Body of pancreas (tissue), 4 donors: Measurements from ENCODE around the gene RNF212. TPM values are rescaled to one million over a fixed set of nuclear protein-coding genes. Genes with fewer than 3 reads are reported as not detected.

Experiments
- ATAC-seq: fragments of 150-250 bp; one replicate; pipeline ENCODE4 v1.9.1; 2016
- DNase-seq, 4 donors: peaks; one replicate each; pipeline ENCODE4 v3.0.0-alpha.2; 2019
- H3K27ac ChIP-seq, 4 donors: fragments of 200-600 bp; sonication (generic); 1 replicate in 3 of 4; 2 replicates in 1 of 4; pipeline versions ENCODE4 v1.5.1 to v1.6.1; 2016 to 2019; ENCODE audit warnings: mild to moderate bottlenecking in 1 of 4, mixed read lengths in 1 of 4, moderate library complexity in 1 of 4
- H3K27me3 ChIP-seq, 2 donors: fragments of 200-600 bp; sonication (generic); one replicate each; pipeline ENCODE4 v1.6.0; 2016; ENCODE audit warnings: mild to moderate bottlenecking in 1 of 2
- H3K36me3 ChIP-seq, 2 donors: fragments of 200-600 bp; sonication (generic); replicated peaks in 1 of 2; 2 replicates each; pipeline ENCODE4 v1.5.1; 2016; ENCODE audit warnings: low read depth in 2 of 2; ENCODE audit not compliant: insufficient read depth in 1 of 2
- H3K4me1 ChIP-seq: fragments of 200-600 bp; sonication (generic); one replicate; pipeline ENCODE4 v1.6.0; 2016
- H3K4me3 ChIP-seq, 2 donors: fragments of 200-600 bp; sonication (generic); 1 replicate in 1 of 2; 2 replicates in 1 of 2; pipeline ENCODE4 v1.5.1; 2016 to 2019
- H3K9me3 ChIP-seq, 3 donors: fragments of 200-600 bp; sonication (generic); 1 replicate in 2 of 3; 2 replicates in 1 of 3; pipeline ENCODE4 v1.5.1; 2016
- CTCF ChIP-seq, 7 experiments: fragments of 450-650 bp in 4 of 7; fragments of 200-600 bp in 3 of 7; sonication (generic) in 3 of 7; IDR thresholded peaks; one replicate each; pipeline ENCODE4 v1.5.1; 2016 to 2019; ENCODE audit warnings: antibody characterized with exemption in 7 of 7
- POLR2A ChIP-seq, 3 donors: fragments of 450-650 bp; IDR thresholded peaks; one replicate each; pipeline ENCODE4 v1.6.1; 2016; ENCODE audit warnings: antibody characterized with exemption in 3 of 3, mild to moderate bottlenecking in 2 of 3
- WGBS, 2 donors: methylation state at CpG; one replicate each; pipeline ENCODE4 v1.1.5; 2017; 5-methylcytosine and 5-hydroxymethylcytosine counted together
- intact Hi-C: fragments of 100-400 bp; cut with DNase I; formaldehyde crosslinking; loops from one replicate; pipeline ENCODE4 v1.15.1; 2023
- total RNA-seq, 2 donors: library from RNA; depleted of rRNA; stranded (reverse); fragments of >200 nt; gene quantifications; one replicate each; pipeline ENCODE4 v1.1.0, GENCODE V29; 2016

The RNF212 gene
- total RNA-seq, 2 donors from 2014 or later: 8.2 to 20.5 TPM

- no peak overlapping the region for H3K4me3 ChIP-seq
- no peaks in the 10 kb centered on the region for H3K36me3 ChIP-seq
- ATAC-seq: peak; percentile 47
- H3K9me3 ChIP-seq: no peaks in the 10 kb centered on the region
- H3K27ac ChIP-seq: no peak overlapping the region
- 30 to 40% methylated on average over 23 to 24 of the region's 24 CpGs for WGBS, 2 donors
- DNase-seq: peak in 1 of 4 donors; percentile 36
- intact Hi-C loops: no loop called here
- peaks cover 10% of the 10 kb centered on the region for H3K4me1 ChIP-seq
- TF ChIP-seq POLR2A (IDR thresholded peaks at IDR 0.05) (no peak), CTCF (IDR thresholded peaks at IDR 0.05) (no peak)
- H3K27me3 ChIP-seq: no peaks in the 10 kb centered on the region
Measured at GRCh38 chr4:1053080-1053661, 60.2 kb downstream of the RNF212 start.

- WGBS, 2 donors: 67 to 83% methylated on average over 7 to 14 of the region's 15 CpGs
- intact Hi-C loops: no loop called here
- Histone ChIP-seq H3K4me1 (peaks cover 19% of the 10 kb centered on the region), H3K9me3 (no peaks in the 10 kb centered on the region), H3K27ac (no peak overlapping the region), H3K27me3 (no peaks in the 10 kb centered on the region), H3K4me3 (no peak overlapping the region), H3K36me3 (no peaks in the 10 kb centered on the region)
- DNase-seq: no peak
- no peak for TF ChIP-seq CTCF (IDR thresholded peaks at IDR 0.05)
- no peak for ATAC-seq
Measured at GRCh38 chr4:1052231-1052671, 61.1 kb downstream of the RNF212 start.

- intact Hi-C loops: no loop called here
- H3K4me3 ChIP-seq: no peak overlapping the region
- no peaks in the 10 kb centered on the region for H3K9me3 ChIP-seq
- H3K27ac ChIP-seq: no peak overlapping the region
- H3K4me1 ChIP-seq: peaks cover 25% of the 10 kb centered on the region
- ATAC-seq: no peak
- no peaks in the 10 kb centered on the region for H3K27me3 ChIP-seq
- no peak for DNase-seq
- WGBS, 2 donors: 74 to 80% methylated on average over 9 of the region's 9 CpGs
- TF ChIP-seq POLR2A (IDR thresholded peaks at IDR 0.05) (no peak), CTCF (IDR thresholded peaks at IDR 0.05) (no peak)
- H3K36me3 ChIP-seq: no peaks in the 10 kb centered on the region
Measured at GRCh38 chr4:1051472-1051871, 61.9 kb downstream of the RNF212 start.

GRCh38 chr4:1050486-1051213, 62.7 kb downstream of the RNF212 start:
- no peaks in the 10 kb centered on the region for H3K36me3 ChIP-seq
- ATAC-seq (no peak), DNase-seq (peak in 2 of 4 donors; percentile 8 to 19)
- H3K27me3 ChIP-seq: no peaks in the 10 kb centered on the region
- TF ChIP-seq POLR2A (IDR thresholded peaks at IDR 0.05) (no peak), CTCF (IDR thresholded peaks at IDR 0.05) (peak in 2 of 7 experiments; percentile 10 to 24)
- intact Hi-C loops: no loop called here
- peaks cover 26% of the 10 kb centered on the region for H3K4me1 ChIP-seq
- H3K9me3 ChIP-seq: no peaks in the 10 kb centered on the region
- no peak overlapping the region for H3K4me3 ChIP-seq
- WGBS, 2 donors: 72 to 78% methylated on average over 27 to 40 of the region's 40 CpGs
- H3K27ac ChIP-seq: no peak overlapping the region

GRCh38 chr4:1049591-1049905, 63.8 kb downstream of the RNF212 start:
- intact Hi-C loops: no loop called here
- Histone ChIP-seq H3K4me3 (no peak overlapping the region), H3K27me3 (peaks cover 0 to 3% of the 10 kb centered on the region in 2 donors), H3K9me3 (no peaks in the 10 kb centered on the region), H3K36me3 (no peaks in the 10 kb centered on the region), H3K27ac (no peak overlapping the region), H3K4me1 (peaks cover 33% of the 10 kb centered on the region)
- WGBS, 2 donors: 67 to 73% methylated on average over 14 to 21 of the region's 21 CpGs
- DNase-seq (peak in 3 of 4 donors; percentile 1 to 17 (median 5)), ATAC-seq (no peak)
- TF ChIP-seq CTCF (IDR thresholded peaks at IDR 0.05): no peak
- no peak for TF ChIP-seq POLR2A (IDR thresholded peaks at IDR 0.05)
